Right lobe of liver (tissue), 6 donors: ENCODE measurements around the gene COL23A1. TPM values are rescaled to one million over a fixed set of nuclear protein-coding genes. Genes with fewer than 3 reads are reported as not detected.

Experiments
- ATAC-seq, 4 donors: fragments of 200-7000 bp; cut with Tn5 transposase; one replicate each; pipeline ENCODE4 v1.9.1; 2020; ENCODE audit warnings: mild to moderate bottlenecking in 4 of 4, moderate library complexity in 4 of 4
- DNase-seq, 3 donors: peaks; one replicate each; pipeline ENCODE4 v3.0.0-alpha.2; 2020
- H3K27ac ChIP-seq, 3 donors: fragments of 200-600 bp; one replicate each; pipeline ENCODE4 v1.8.0; 2022
- H3K27me3 ChIP-seq, 2 donors: fragments of 200-600 bp; one replicate each; pipeline ENCODE4 v1.8.0; 2022
- H3K36me3 ChIP-seq, 4 donors: fragments of 200-600 bp; sonication (generic) in 1 of 4; one replicate each; pipeline versions ENCODE4 v1.5.1 to v1.8.0; 2017 to 2022; ENCODE audit warnings: control low read depth in 1 of 4
- H3K4me1 ChIP-seq, 4 donors: fragments of 200-600 bp; sonication (generic) in 1 of 4; one replicate each; pipeline versions ENCODE4 v1.5.1 to v1.8.0; 2017 to 2022; ENCODE audit warnings: control low read depth in 1 of 4
- H3K4me3 ChIP-seq, 3 donors: fragments of 200-600 bp; one replicate each; pipeline ENCODE4 v1.8.0; 2022
- H3K9me3 ChIP-seq, 4 donors: fragments of 200-600 bp; sonication (generic) in 1 of 4; one replicate each; pipeline versions ENCODE4 v1.5.1 to v1.8.0; 2017 to 2022; ENCODE audit warnings: control low read depth in 1 of 4
- CTCF ChIP-seq, 4 donors: fragments of 200-600 bp in 3 of 4; fragments of 450-650 bp in 1 of 4; IDR thresholded peaks; one replicate each; pipeline versions ENCODE4 v1.5.1 to v1.8.0; 2016 to 2022; ENCODE audit warnings: antibody characterized with exemption in 4 of 4, mild to moderate bottlenecking in 2 of 4
- POLR2A ChIP-seq: fragments of 450-650 bp; IDR thresholded peaks from one replicate; pipeline ENCODE4 v1.6.1; 2017; ENCODE audit warnings: antibody characterized with exemption, mild to moderate bottlenecking
- WGBS: methylation state at CpG from one replicate; pipeline ENCODE4 v1.1.6; 2018; ENCODE audit warnings: low coverage, low lambda C conversion rate; ENCODE audit not compliant: insufficient coverage; ENCODE audit errors: missing lambda C conversion rate; 5-methylcytosine and 5-hydroxymethylcytosine counted together
- intact Hi-C, 2 donors: fragments of 100-400 bp; cut with DNase I; formaldehyde crosslinking; loops; one replicate each; pipeline versions ENCODE4 v1.11.2 to v1.14.1; 2022
- total RNA-seq, 6 experiments: library from RNA; depleted of rRNA in 2 of 6; stranded (reverse); fragments of >200 nt in 2 of 6; fragmentation: NEBNext Ultra II Directional in 3 of 6; extraction: Animal tissue kit (Norgen Biotek cat#: 25700) in 3 of 6; gene quantifications; one replicate each; pipeline versions ENCODE4 v1.1.0 to v1.2.4, GENCODE V29; 2016 to 2023
- donor health status: DM: no; HTN: yes; CAD: no.
- donor health status: DM: no; HTN: no; CAD: no.
- donor health status: DM: no; HTN: no; CAD: no.
- donor health status: DM: no; HTN: yes; CAD: no.
- donor health status: DM: no; HTN: yes; CAD: no.

COL23A1 gene
- total RNA-seq, 6 experiments from 2014 or later = 0.25 to 1.2 (median 0.50) TPM

DNA sequence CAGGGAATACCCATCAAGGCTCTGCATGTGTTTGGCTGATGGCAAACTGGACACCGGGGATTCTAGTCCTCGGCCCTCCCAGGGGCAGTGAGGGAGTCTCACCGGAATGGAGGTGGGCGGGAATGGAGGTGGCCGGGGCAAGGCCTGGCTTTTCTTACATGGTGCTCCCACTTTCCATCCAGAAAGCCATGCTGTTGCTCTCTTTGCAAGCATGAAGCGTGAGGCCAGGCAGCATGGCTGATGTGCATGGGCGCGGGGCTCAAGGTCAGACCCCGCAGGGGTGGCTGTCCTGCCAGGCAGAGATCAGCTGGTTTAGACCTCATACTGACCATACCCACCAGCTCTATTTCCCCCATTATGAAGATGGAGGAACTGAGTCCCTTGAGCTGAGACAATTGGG, 249.6 kb downstream of the COL23A1 start:
- Histone ChIP-seq H3K27me3 (no peaks in the 10 kb centered on the region), H3K9me3 (no peaks in the 10 kb centered on the region), H3K27ac (no peak overlapping the region), H3K4me3 (no peak overlapping the region), H3K4me1 (peaks cover 0 to 33% (median 11%) of the 10 kb centered on the region in 4 donors), H3K36me3 (no peaks in the 10 kb centered on the region)
- DNase-seq = no peak
- TF ChIP-seq POLR2A (no peak), CTCF (IDR thresholded peaks at IDR 0.05) (no peak)
- 93% methylated on average over 3 of the region's 9 CpGs for WGBS
- intact Hi-C loops = loop anchor here in 1 of 2 donors (10.0 kb wide), 1 partner anchor 54 kb away; no protein-coding TSS in a partner anchor
- ATAC-seq = no peak

GRCh38 chr5:178340187-178340586, 250.0 kb downstream of the COL23A1 start:
- peaks cover 0 to 38% (median 15%) of the 10 kb centered on the region in 4 donors for H3K4me1 ChIP-seq
- H3K27ac ChIP-seq = no peak overlapping the region
- peak in 2 of 3 donors; percentile 27 to 31 for DNase-seq
- no peak for TF ChIP-seq POLR2A
- no peak for TF ChIP-seq CTCF (IDR thresholded peaks at IDR 0.05)
- no peaks in the 10 kb centered on the region for H3K9me3 ChIP-seq
- WGBS = 58% methylated on average over 4 of the region's 7 CpGs
- intact Hi-C loops = loop anchor here in 1 of 2 donors (10.0 kb wide), 1 partner anchor 55 kb away; no protein-coding TSS in a partner anchor
- ATAC-seq = no peak
- H3K36me3 ChIP-seq = no peaks in the 10 kb centered on the region
- H3K27me3 ChIP-seq = no peaks in the 10 kb centered on the region
- H3K4me3 ChIP-seq = no peak overlapping the region

DNA sequence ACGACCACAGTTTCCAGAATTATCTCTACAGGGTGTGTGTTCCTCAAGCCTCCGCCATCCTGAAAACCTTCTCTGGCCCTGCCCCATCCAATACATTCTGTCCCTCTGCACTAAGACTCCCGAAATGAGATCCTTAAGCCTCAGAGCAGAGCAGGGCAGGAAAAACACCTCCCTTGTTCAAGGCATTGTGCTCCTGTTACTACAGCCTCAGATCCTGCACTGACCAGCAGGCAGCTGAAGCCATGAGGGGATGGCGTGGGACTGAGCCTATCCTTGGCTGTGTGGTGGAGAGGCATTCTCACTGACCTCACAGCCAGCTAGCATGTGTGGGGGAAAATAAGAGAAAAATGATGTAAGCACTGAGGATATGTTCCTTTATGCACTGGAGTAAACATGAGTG, 250.9 kb downstream of the COL23A1 start:
- TF ChIP-seq POLR2A (no peak), CTCF (IDR thresholded peaks at IDR 0.05) (no peak)
- 75% methylated on average over 4 of the region's 4 CpGs for WGBS
- peak in 1 of 3 donors; percentile 24 for DNase-seq

GRCh38 chr5:178338750-178339144, 251.4 kb downstream of the COL23A1 start:
- H3K4me3 ChIP-seq = peak overlapping the region; percentile 34 to 68 (median 64)
- peaks cover 0 to 47% (median 19%) of the 10 kb centered on the region in 4 donors for H3K4me1 ChIP-seq
- no peaks in the 10 kb centered on the region for H3K27me3 ChIP-seq
- TF ChIP-seq CTCF (IDR thresholded peaks at IDR 0.05) (no peak), POLR2A (no peak)
- no peaks in the 10 kb centered on the region for H3K9me3 ChIP-seq
- ATAC-seq (peak in 2 of 4 donors; percentile 7 to 10), DNase-seq (no peak)
- no peaks in the 10 kb centered on the region for H3K36me3 ChIP-seq
- peak overlapping the region; percentile 47 to 74 (median 50) for H3K27ac ChIP-seq
- 48% methylated on average over 2 of the region's 2 CpGs for WGBS
- intact Hi-C loops = no loop called here

More for the DNA sequence above, 250.9 kb downstream of the COL23A1 start:
- Histone ChIP-seq H3K4me3 (peak overlapping the region; percentile 34 to 68 (median 64)), H3K9me3 (no peaks in the 10 kb centered on the region), H3K4me1 (peaks cover 0 to 47% (median 19%) of the 10 kb centered on the region in 4 donors), H3K36me3 (no peaks in the 10 kb centered on the region), H3K27me3 (no peaks in the 10 kb centered on the region), H3K27ac (no peak overlapping the region)
- intact Hi-C loops = no loop called here
- no peak for ATAC-seq
